H1 (cell line): ENCODE results near the gene BRCA1. TPM values are rescaled to one million over a fixed set of nuclear protein-coding genes. Genes with fewer than 3 reads are reported as not detected.
"Not testable (repeated sequence)": the region's sequence is repeated elsewhere in the genome, so short reads cannot be mapped to it uniquely, and the experiment has no call there.

Experiments
- CTCF ChIA-PET: fragments of 300-600 bp; sonication (Branson Sonifier 250); formaldehyde crosslinking; loops from one replicate; lab custom pipeline; 2021; ENCODE audit not compliant: partially characterized antibody; lab: Charles Lee
- POLR2A ChIA-PET: fragments of 300-600 bp; sonication (Branson Sonifier 250); formaldehyde crosslinking; loops from one replicate; lab custom pipeline; 2021; ENCODE audit warnings: inconsistent platforms; ENCODE audit not compliant: partially characterized antibody; lab: Charles Lee
- DNase-seq, 2 experiments: peaks; one replicate each; pipeline versions ENCODE4 v3.0.0 to v3.0.0-alpha.2; 2010 to 2022; ENCODE audit warnings: low spot score in 2 of 2, low read depth in 1 of 2, mixed read lengths in 1 of 2
- FAIRE-seq: peaks from 2 replicates; lab custom pipeline; 2011; peaks lifted over from hg19 to GRCh38; lab: Jason Lieb, UNC
- H2AFZ ChIP-seq: 2 replicates; pipeline ENCODE4 v1.8.1; 2012; ENCODE audit warnings: low read length, inconsistent platforms
- H2AK5ac ChIP-seq: 2 replicates; pipeline ENCODE4 v1.6.1; 2013; ENCODE audit warnings: low read depth, low read length
- H2BK120ac ChIP-seq: replicated peaks from 2 replicates; pipeline ENCODE3; 2013; ENCODE audit warnings: low read depth, low read length, inconsistent platforms
- H2BK12ac ChIP-seq: 2 replicates; pipeline ENCODE4 v1.6.1; 2013; ENCODE audit warnings: low read depth, low read length
- H2BK15ac ChIP-seq: 2 replicates; pipeline ENCODE4 v1.6.1; 2013; ENCODE audit warnings: low read length
- H2BK20ac ChIP-seq: 2 replicates; pipeline ENCODE4 v1.6.1; 2013; ENCODE audit warnings: low read length
- H2BK5ac ChIP-seq: 2 replicates; pipeline ENCODE4 v1.6.1; 2013; ENCODE audit warnings: low read depth, low read length
- H3K14ac ChIP-seq: 2 replicates; pipeline ENCODE4 v1.6.1; 2013; ENCODE audit warnings: inconsistent platforms; ENCODE audit not compliant: insufficient read length
- H3K18ac ChIP-seq: 2 replicates; pipeline ENCODE4 v1.6.1; 2013; ENCODE audit warnings: low read length; ENCODE audit errors: extremely low read depth
- H3K23ac ChIP-seq: 2 replicates; pipeline ENCODE4 v1.6.1; 2013; ENCODE audit warnings: inconsistent platforms; ENCODE audit not compliant: insufficient read length
- H3K23me2 ChIP-seq: 2 replicates; pipeline ENCODE4 v1.6.1; 2013; ENCODE audit warnings: low read depth, low read length
- H3K27ac ChIP-seq: 2 replicates; pipeline ENCODE4 v1.6.1; 2011; ENCODE audit warnings: low read depth, low read length, inconsistent platforms
- H3K27me3 ChIP-seq, 4 experiments: replicated peaks in 1 of 4; 1 replicate in 1 of 4; 2 replicates in 3 of 4; pipeline versions ENCODE4 v1.6.1 to v1.8.1; 2011 to 2013; ENCODE audit warnings: low read length in 3 of 4, mild to moderate bottlenecking in 3 of 4, inconsistent platforms in 2 of 4, mixed read lengths in 2 of 4, moderate library complexity in 1 of 4; ENCODE audit not compliant: control insufficient read depth in 3 of 4, insufficient read depth in 3 of 4; ENCODE audit errors: extremely low read depth in 1 of 4
- H3K36me3 ChIP-seq, 4 experiments: 2 replicates each; pipeline versions ENCODE4 v1.6.1 to v1.8.1; 2011 to 2013; ENCODE audit warnings: mild to moderate bottlenecking in 4 of 4, low read length in 3 of 4, moderate library complexity in 2 of 4, control low read depth in 1 of 4, inconsistent platforms in 1 of 4; ENCODE audit not compliant: insufficient read depth in 4 of 4, control insufficient read depth in 2 of 4
- H3K4ac ChIP-seq: replicated peaks from 2 replicates; pipeline ENCODE3; 2013; ENCODE audit warnings: low read length, low read depth, mixed read lengths, inconsistent platforms; ENCODE audit not compliant: insufficient read length
- H3K4me1 ChIP-seq, 4 experiments: replicated peaks in 1 of 4; 1 replicate in 1 of 4; 2 replicates in 3 of 4; pipeline versions ENCODE4 v1.6.1 to v1.8.1; 2011 to 2013; ENCODE audit warnings: low read length in 3 of 4, inconsistent platforms in 2 of 4, mixed read lengths in 1 of 4; ENCODE audit not compliant: insufficient read depth in 4 of 4, control insufficient read depth in 3 of 4
- H3K4me2 ChIP-seq, 2 experiments: 2 replicates each; pipeline versions ENCODE4 v1.6.1 to v1.8.1; 2011 to 2013; ENCODE audit warnings: low read depth in 2 of 2, low read length in 2 of 2, control low read depth in 1 of 2, inconsistent platforms in 1 of 2, mild to moderate bottlenecking in 1 of 2; ENCODE audit not compliant: insufficient read depth in 1 of 2
- H3K4me3 ChIP-seq, 4 experiments: fragments of 200-600, 300-600 bp in 1 of 4; sonication (generic), shearing (Covaris generic), sonication (Bioruptor Twin) in 1 of 4; 2 replicates each; pipeline versions ENCODE4 v1.5.1 to v1.8.1; 2011 to 2016; ENCODE audit warnings: low read length in 4 of 4, low read depth in 3 of 4, control low read depth in 2 of 4, inconsistent platforms in 2 of 4, mild to moderate bottlenecking in 2 of 4, mixed read lengths in 1 of 4, moderate library complexity in 1 of 4; ENCODE audit not compliant: insufficient read depth in 2 of 4; ENCODE audit errors: extremely low read depth in 1 of 4
- H3K56ac ChIP-seq: replicated peaks from 2 replicates; pipeline ENCODE3; 2013; ENCODE audit warnings: low read depth, mild to moderate bottlenecking, mixed read lengths, low read length, inconsistent platforms; ENCODE audit not compliant: insufficient read length
- H3K79me1 ChIP-seq: 2 replicates; pipeline ENCODE4 v1.6.1; 2013; ENCODE audit warnings: low read depth, low read length, control low read depth
- H3K79me2 ChIP-seq, 2 experiments: 2 replicates each; pipeline versions ENCODE4 v1.6.1 to v1.8.1; 2012 to 2013; ENCODE audit warnings: low read length in 2 of 2, mild to moderate bottlenecking in 2 of 2, inconsistent platforms in 1 of 2; ENCODE audit not compliant: insufficient read depth in 2 of 2, control insufficient read depth in 1 of 2
- H3K9ac ChIP-seq, 4 experiments: replicated peaks in 1 of 4; 1 replicate in 1 of 4; 2 replicates in 3 of 4; pipeline versions ENCODE4 v1.6.1 to v1.8.1; 2011 to 2013; ENCODE audit warnings: low read depth in 3 of 4, low read length in 3 of 4, control low read depth in 2 of 4, mild to moderate bottlenecking in 2 of 4, moderate library complexity in 2 of 4, inconsistent platforms in 1 of 4; ENCODE audit errors: extremely low read depth in 1 of 4
- H3K9me3 ChIP-seq, 2 experiments: 2 replicates each; pipeline versions ENCODE4 v1.6.1 to v1.8.1; 2012 to 2013; ENCODE audit warnings: mild to moderate bottlenecking in 2 of 2, moderate library complexity in 2 of 2, control low read depth in 1 of 2, inconsistent platforms in 1 of 2, low read depth in 1 of 2, low read length in 1 of 2, mixed read lengths in 1 of 2; ENCODE audit not compliant: insufficient read depth in 2 of 2
- H4K20me1 ChIP-seq, 2 experiments: replicated peaks in 1 of 2; 2 replicates each; pipeline versions ENCODE3 to v1.8.1; 2011 to 2013; ENCODE audit warnings: inconsistent platforms in 2 of 2, low read length in 2 of 2, mild to moderate bottlenecking in 1 of 2; ENCODE audit not compliant: insufficient read depth in 2 of 2, control insufficient read depth in 1 of 2
- H4K5ac ChIP-seq: 2 replicates; pipeline ENCODE4 v1.6.1; 2013; ENCODE audit warnings: low read length, low read depth, mixed read lengths, inconsistent platforms; ENCODE audit not compliant: insufficient read length
- H4K8ac ChIP-seq: 2 replicates; pipeline ENCODE4 v1.8.0; 2013; ENCODE audit warnings: mild to moderate bottlenecking, moderate library complexity, low read length, inconsistent platforms; ENCODE audit not compliant: insufficient read depth; ENCODE audit errors: extremely low read depth
- H4K91ac ChIP-seq: replicated peaks from 2 replicates; pipeline ENCODE3; 2013; ENCODE audit warnings: low read length, mixed read lengths, inconsistent platforms; ENCODE audit not compliant: insufficient read length
- NRF1 ChIP-seq: IDR thresholded peaks from 2 replicates; pipeline ENCODE4 v1.6.1; 2011; ENCODE audit warnings: mild to moderate bottlenecking, low read depth, low read length, improper control_type of control experiment
- WGBS, 2 experiments: shearing (Covaris generic) in 1 of 2; methylation state at CpG; one replicate each; pipeline versions ENCODE4 v1.1.6 to v1.1.7; 2013 to 2015; ENCODE audit warnings: low lambda C conversion rate in 2 of 2, mixed read lengths in 2 of 2, inconsistent platforms in 1 of 2, low coverage in 1 of 2, missing lambda C conversion rate in 1 of 2; ENCODE audit not compliant: insufficient replicate concordance in 2 of 2, insufficient coverage in 1 of 2, insufficient read length in 1 of 2; ENCODE audit errors: extremely low coverage in 1 of 2, missing lambda C conversion rate in 1 of 2; 5-methylcytosine and 5-hydroxymethylcytosine counted together
- polyA plus RNA-seq, 7 experiments: library from polyadenylated mRNA; depleted of rRNA in 3 of 7; stranded (reverse) in 5 of 7; unstranded in 2 of 7; fragments of >200 nt in 5 of 7; fragments of 200-250 nt in 2 of 7; gene quantifications; 1 replicate in 5 of 7; 2 replicates in 1 of 7; 4 replicates in 1 of 7; pipeline versions ENCODE4 v1.2.1 to v1.2.3, GENCODE V29; 2011 to 2013; ENCODE audit warnings: missing spikeins in 2 of 7, mixed read lengths in 2 of 7
- total RNA-seq: library from RNA; stranded (reverse); fragmentation: NEBNext Ultra II Directional; extraction: Animal tissue kit (Norgen Biotek cat#: 25700); gene quantifications from 2 replicates; pipeline ENCODE4 v1.2.1, GENCODE V29; 2021

The BRCA1 gene
- total and polyA plus RNA-seq, 2 of the 8 experiments (the other 6 are each of a cell fraction or from before 2014, with no cell fraction given) = 30.7 to 39.2 TPM

DNA sequence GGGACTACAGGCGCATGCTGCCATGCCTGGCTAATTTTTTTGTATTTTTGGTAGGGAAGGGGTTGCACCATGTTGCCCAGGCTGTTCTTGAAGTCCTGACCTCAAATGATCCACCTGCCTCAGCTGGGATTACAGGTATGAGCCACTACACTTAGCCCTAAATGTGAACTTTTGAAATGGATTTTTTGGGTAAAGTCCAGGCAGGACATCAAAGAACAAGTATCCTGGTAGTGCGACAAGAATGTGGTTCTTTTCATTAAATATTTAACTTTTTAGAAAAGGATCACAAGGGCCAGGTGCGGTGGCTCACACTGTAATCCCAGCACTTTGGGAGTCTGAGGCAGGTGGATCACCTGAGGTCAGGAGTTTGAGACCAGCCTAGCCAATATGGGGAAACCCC lies 30.5 kb upstream of the BRCA1 start (continued):
- TF ChIP-seq NRF1 = no peak
- TF ChIP-seq, all 59 proteins: peak for 0

DNA sequence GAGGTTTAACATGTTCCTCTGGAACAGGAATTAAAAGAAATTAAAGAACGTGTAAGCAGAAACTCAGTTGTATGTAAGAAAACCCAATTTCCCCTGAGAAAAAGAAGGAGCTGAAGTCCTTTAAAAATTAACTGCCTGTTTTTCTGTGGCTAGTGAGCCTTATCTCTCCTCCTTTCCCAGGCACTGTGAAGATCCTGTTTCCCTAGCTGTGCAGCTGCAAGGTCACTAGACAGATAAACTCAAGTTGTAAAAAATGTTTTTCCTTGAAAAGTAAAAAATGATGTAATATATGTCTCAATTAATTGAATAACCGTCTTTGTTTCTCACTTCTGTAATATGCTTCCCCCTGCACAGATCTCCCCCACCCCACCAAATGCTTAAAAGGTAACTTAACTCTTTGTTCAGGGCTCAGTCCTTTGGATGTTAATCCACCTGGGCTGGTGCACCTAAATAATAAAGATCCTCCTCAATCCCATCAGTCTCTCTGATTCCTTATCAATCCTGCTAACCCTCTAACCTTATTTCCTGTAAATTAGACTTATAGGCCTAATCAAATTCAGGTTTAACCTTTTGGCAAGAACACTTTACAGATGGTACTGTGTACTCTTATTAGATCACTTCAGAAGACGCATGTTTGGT lies 28.2 kb upstream of the BRCA1 start:
- H3K56ac ChIP-seq, H2AK5ac ChIP-seq, H2AFZ ChIP-seq, H4K8ac ChIP-seq, H2BK5ac ChIP-seq, FAIRE-seq, H3K9me3 ChIP-seq, H2BK120ac ChIP-seq, H3K4me2 ChIP-seq, H3K23me2 ChIP-seq, H3K23ac ChIP-seq, H4K91ac ChIP-seq, H3K79me2 ChIP-seq, H3K27ac ChIP-seq, H2BK12ac ChIP-seq, H2BK20ac ChIP-seq, H4K20me1 ChIP-seq, DNase-seq, H3K4me3 ChIP-seq, H3K4me1 ChIP-seq, H3K14ac ChIP-seq, H2BK15ac ChIP-seq, H3K79me1 ChIP-seq, H4K5ac ChIP-seq, H3K18ac ChIP-seq, H3K36me3 ChIP-seq, H3K27me3 ChIP-seq, H3K9ac ChIP-seq, H3K4ac ChIP-seq: not testable (repeated sequence)
- WGBS, 2 experiments = 85% methylated on average over 3 of the region's 3 CpGs; no CpG with 5 or more reads in 1 of the 2 experiments
- POLR2A ChIA-PET = interaction anchor here (0.7 to 1.8 kb wide), 3 partner anchors 22 to 162 kb away, joined by 3 to 6 read pairs (median 3); no protein-coding TSS in a partner anchor
- CTCF ChIA-PET = interaction anchor here (1.8 kb wide), 1 partner anchor 15 kb away, joined by 3 read pairs; no protein-coding TSS in a partner anchor
